GM12878 (cell line): Measurements from ENCODE around the gene PCSK2. TPM values are rescaled to one million over a fixed set of nuclear protein-coding genes. Genes with fewer than 3 reads are reported as not detected.

Experiments used
- ATAC-seq: fragments of 200-7000 bp; cut with Tn5 transposase; 3 replicates; pipeline ENCODE4 v1.9.1; 2020; ENCODE audit warnings: mild to moderate bottlenecking, moderate library complexity
- BruUV-seq: library from RNA; stranded (reverse); fragments of 400-500 nt; replicated peaks from 2 replicates; lab custom pipeline; 2021; lab: Mats Ljungman, UMichigan
- CTCF ChIA-PET: fragments of 300-600 bp; sonication (Branson Sonifier 250); formaldehyde crosslinking; extraction: SDS; loops from one replicate; lab custom pipeline; 2021; ENCODE audit warnings: inconsistent platforms; lab: Yijun Ruan, JAX
- POLR2A ChIA-PET: fragments of 350-600 bp; formaldehyde crosslinking; extraction: SDS; loops from one replicate; lab custom pipeline; 2021; ENCODE audit warnings: inconsistent platforms; lab: Charles Lee
- RAD21 ChIA-PET: fragments of 300-600 bp; sonication (Branson Sonifier 250); formaldehyde crosslinking; loops from one replicate; lab custom pipeline; 2023; ENCODE audit warnings: antibody characterized with exemption; ENCODE audit not compliant: unreplicated experiment; lab: Charles Lee
- SMC1A ChIA-PET: fragments of 300-600 bp; sonication (Branson Sonifier 250); formaldehyde crosslinking; loops from one replicate; lab custom pipeline; 2023; ENCODE audit not compliant: unreplicated experiment, uncharacterized antibody; lab: Charles Lee
- DNase-seq: peaks from one replicate; pipeline ENCODE4 v3.0.0-alpha.2; 2011; ENCODE audit warnings: low read depth, low spot score
- FAIRE-seq: peaks from 3 replicates; lab custom pipeline; 2011; peaks lifted over from hg19 to GRCh38; lab: Jason Lieb, UNC
- H2AFZ ChIP-seq: 2 replicates; pipeline ENCODE4 v1.6.0; 2011; ENCODE audit warnings: low read depth, low read length, control low read depth; ENCODE audit not compliant: control insufficient read depth
- H3K27ac ChIP-seq: 2 replicates; pipeline ENCODE4 v1.5.1; 2011; ENCODE audit warnings: control low read depth; ENCODE audit not compliant: control insufficient read depth, insufficient read depth
- H3K27me3 ChIP-seq, 2 experiments: replicated peaks in 1 of 2; 2 replicates each; pipeline versions ENCODE4 v1.6.0 to v1.6.1; 2011; ENCODE audit warnings: low read length in 1 of 2; ENCODE audit not compliant: control insufficient read depth in 2 of 2, insufficient read depth in 2 of 2
- H3K36me3 ChIP-seq, 2 experiments: 2 replicates each; pipeline ENCODE4 v1.5.1; 2011; ENCODE audit warnings: low read length in 1 of 2; ENCODE audit not compliant: control insufficient read depth in 2 of 2, insufficient read depth in 2 of 2
- H3K4me1 ChIP-seq: 2 replicates; pipeline ENCODE4 v1.6.1; 2011; ENCODE audit warnings: mild to moderate bottlenecking, low read length, moderate library complexity, mixed read lengths; ENCODE audit not compliant: control insufficient read depth, insufficient read depth
- H3K4me2 ChIP-seq: 2 replicates; pipeline ENCODE4 v1.6.0; 2011; ENCODE audit warnings: control low read depth; ENCODE audit not compliant: control insufficient read depth, insufficient read depth
- H3K4me3 ChIP-seq: fragments of 200-600 bp; sonication (generic); 2 replicates; pipeline ENCODE4 v1.5.1; 2016
- H3K79me2 ChIP-seq: 2 replicates; pipeline ENCODE4 v1.6.0; 2011; ENCODE audit warnings: low read length; ENCODE audit not compliant: control insufficient read depth, insufficient read depth
- H3K9ac ChIP-seq: 2 replicates; pipeline ENCODE4 v1.8.0; 2011; ENCODE audit warnings: low read length, control low read depth, mixed read lengths; ENCODE audit not compliant: control insufficient read depth, insufficient read depth
- H3K9me3 ChIP-seq: replicated peaks from 3 replicates; pipeline ENCODE4 v1.5.1; 2011; ENCODE audit warnings: mild to moderate bottlenecking, low read length; ENCODE audit not compliant: control insufficient read depth, insufficient read depth
- H4K20me1 ChIP-seq: 2 replicates; pipeline ENCODE4 v1.6.0; 2011; ENCODE audit not compliant: control insufficient read depth, insufficient read depth
- ATF2 ChIP-seq: IDR thresholded peaks from 2 replicates; pipeline ENCODE4 v1.6.1; 2012; ENCODE audit warnings: low read length, inconsistent platforms
- FOS ChIP-seq: IDR thresholded peaks from 3 replicates; pipeline ENCODE4 v1.6.1; 2011; ENCODE audit warnings: borderline replicate concordance; ENCODE audit not compliant: insufficient read length; ENCODE audit errors: extremely low read depth
- FOXM1 ChIP-seq: IDR thresholded peaks from 2 replicates; pipeline ENCODE4 v1.6.1; 2012; ENCODE audit warnings: low read depth, mild to moderate bottlenecking, inconsistent platforms, low read length, moderate library complexity
- HDGF ChIP-seq: fragments of 450-650 bp; IDR thresholded peaks from 2 replicates; pipeline ENCODE4 v1.6.1; 2016; ENCODE audit warnings: antibody characterized with exemption
- HSF1 ChIP-seq: fragments of 150-350 bp; IDR thresholded peaks from 2 replicates; pipeline ENCODE4 v1.6.1; 2014; ENCODE audit warnings: mild to moderate bottlenecking, low read depth, low read length
- JUND ChIP-seq: IDR thresholded peaks from 2 replicates; pipeline ENCODE4 v1.6.1; 2012; ENCODE audit warnings: low read depth, mild to moderate bottlenecking, low read length, improper control_type of control experiment, moderate library complexity
- KLF5 ChIP-seq: fragments of 450-650 bp; IDR thresholded peaks from 2 replicates; pipeline ENCODE4 v1.6.1; 2014; ENCODE audit warnings: mild to moderate bottlenecking; ENCODE audit not compliant: partially characterized antibody
- MXI1 ChIP-seq: fragments of 150-350 bp; IDR thresholded peaks from 2 replicates; pipeline ENCODE4 v1.6.1; 2011; ENCODE audit warnings: low read depth, mild to moderate bottlenecking, inconsistent platforms, low read length, improper control_type of control experiment
- NKRF ChIP-seq: fragments of 450-650 bp; conservative IDR thresholded peaks from 2 replicates; pipeline ENCODE4 v1.6.1; 2017; ENCODE audit warnings: mild to moderate bottlenecking, moderate library complexity
- SIX5 ChIP-seq: IDR thresholded peaks from 2 replicates; pipeline ENCODE4 v1.6.1; 2011; ENCODE audit warnings: mild to moderate bottlenecking, low read depth, low read length, moderate library complexity; ENCODE audit not compliant: severe bottlenecking
- SMC3 ChIP-seq: IDR thresholded peaks from 2 replicates; pipeline ENCODE4 v1.6.1; 2011; ENCODE audit warnings: low read length, improper control_type of control experiment, borderline replicate concordance
- TCF3 ChIP-seq: IDR thresholded peaks from 2 replicates; pipeline ENCODE4 v1.6.1; 2012; ENCODE audit warnings: low read depth, mild to moderate bottlenecking, low read length, borderline replicate concordance; ENCODE audit not compliant: insufficient read depth
- ZBTB4 ChIP-seq: fragments of 450-650 bp; formaldehyde crosslinking; IDR thresholded peaks from 2 replicates; pipeline ENCODE4 v1.4.0; 2022; ENCODE audit warnings: mild to moderate bottlenecking, moderate library complexity
- ZNF217 ChIP-seq: fragments of 450-650 bp; IDR thresholded peaks from 2 replicates; pipeline ENCODE4 v1.6.1; 2017; ENCODE audit warnings: antibody characterized with exemption, mild to moderate bottlenecking
- ZNF622 ChIP-seq: fragments of 450-650 bp; IDR thresholded peaks from 2 replicates; pipeline ENCODE4 v1.6.1; 2017; ENCODE audit warnings: mild to moderate bottlenecking, inconsistent platforms
- WGBS: methylation state at CpG from one replicate; pipeline ENCODE4 v1.1.6; 2016; ENCODE audit warnings: low lambda C conversion rate; ENCODE audit not compliant: insufficient replicate concordance, insufficient coverage; ENCODE audit errors: missing lambda C conversion rate; 5-methylcytosine and 5-hydroxymethylcytosine counted together
- in situ Hi-C: fragments of 300-500 bp; cut with MboI; formaldehyde crosslinking; loops from 9 replicates; pipeline ENCODE4 v1.14.3; 2018; ENCODE audit warnings: mixed read lengths
- intact Hi-C: fragments of 100-400 bp; cut with micrococcal nuclease; formaldehyde crosslinking; loops from one replicate; pipeline ENCODE4 v1.14.2; 2022; ENCODE audit not compliant: unreplicated experiment
- polyA plus RNA-seq, 11 experiments: library from polyadenylated mRNA; depleted of rRNA in 4 of 11; unstranded in 6 of 11; stranded (reverse) in 5 of 11; fragments of >200 nt; fragmentation: Nextera tagmentation in 4 of 11; fragmentation: Illumina TruSeq in 1 of 11; extraction: Ambion mirVana in 4 of 11; extraction: Trizol in 1 of 11; gene quantifications; 1 replicate in 1 of 11; 2 replicates in 10 of 11; pipeline versions ENCODE4 v1.2.1 to v1.2.3, GENCODE V29; 2011 to 2016; ENCODE audit warnings: inconsistent platforms in 2 of 11, missing spikeins in 2 of 11, low read depth in 1 of 11
- total RNA-seq, 4 experiments: library from RNA; depleted of rRNA in 3 of 4; stranded (reverse); fragments of >200 nt in 3 of 4; fragmentation: Illumina TruSeq in 1 of 4; extraction: Trizol in 1 of 4; gene quantifications; 2 replicates each; pipeline versions ENCODE4 v1.2.1 to v1.2.3, GENCODE V29; 2013 to 2021

Gene PCSK2
- total and polyA plus RNA-seq, 10 of the 15 experiments (the other 5 are each of a cell fraction or from before 2014, with no cell fraction given) = not detected

GRCh38 chr20:17407550-17407949, 180.7 kb downstream of the PCSK2 start:
- FAIRE-seq (no peak), ATAC-seq (no peak), DNase-seq (no peak)
- CTCF ChIA-PET = no interaction called here
- no peak overlapping the region for H3K9ac ChIP-seq
- no peaks in the 10 kb centered on the region for H3K36me3 ChIP-seq
- no peaks in the 10 kb centered on the region for H4K20me1 ChIP-seq
- SMC1A ChIA-PET = no interaction called here
- no peak overlapping the region for H2AFZ ChIP-seq
- H3K27me3 ChIP-seq = peaks cover 0 to 6% of the 10 kb centered on the region in 2 experiments; a peak in 1 of 4 replicates
- no peaks in the 10 kb centered on the region for H3K4me1 ChIP-seq
- intact Hi-C loops (no loop called here), in situ Hi-C loops (no loop called here)
- no TSS peak for BruUV-seq
- WGBS = 33% methylated on average over 5 of the region's 5 CpGs
- RAD21 ChIA-PET = no interaction called here
- H3K9me3 ChIP-seq = no peaks in the 10 kb centered on the region
- H3K4me2 ChIP-seq = no peak overlapping the region
- no peak overlapping the region for H3K4me3 ChIP-seq
- no peaks in the 10 kb centered on the region for H3K79me2 ChIP-seq
- H3K27ac ChIP-seq = no peak overlapping the region
- POLR2A ChIA-PET = no interaction called here
- TF ChIP-seq JUND (no peak), SMC3 (no peak), HDGF (no peak), ZNF217 (no peak), HSF1 (no peak), ZBTB4 (CRISPR knock-in tag) (no peak), SIX5 (no peak), KLF5 (no peak), ATF2 (no peak), FOXM1 (no peak), NKRF (no peak), ZNF622 (no peak), TCF3 (no peak), FOS (no peak), MXI1 (no peak)
